SK-N-SH (cell line): ENCODE data around the gene KCNH3.

Experiments used
- EZH2phosphoT487 ChIP-seq: fragments of 200-600 bp; sonication (generic); IDR thresholded peaks from 2 replicates; pipeline ENCODE4 v1.6.1; 2017; ENCODE audit warnings: low read depth, mixed run types, mild to moderate bottlenecking, antibody characterized with exemption, moderate library complexity, borderline replicate concordance
- FOXM1 ChIP-seq: IDR thresholded peaks from 2 replicates; pipeline ENCODE4 v1.4.0; 2012; ENCODE audit warnings: low read depth, mild to moderate bottlenecking
- MAX ChIP-seq: IDR thresholded peaks from 2 replicates; pipeline ENCODE4 v1.4.0; 2012; ENCODE audit warnings: low read depth
- MXI1 ChIP-seq: IDR thresholded peaks from 2 replicates; pipeline ENCODE4 v1.6.1; 2012; ENCODE audit warnings: mild to moderate bottlenecking, low read depth, low read length, improper control_type of control experiment
- POLR2AphosphoS5 ChIP-seq: IDR thresholded peaks from 2 replicates; pipeline ENCODE4 v1.6.1; 2012; ENCODE audit warnings: low read depth, low read length
- RXRA ChIP-seq: IDR thresholded peaks from 2 replicates; pipeline ENCODE4 v1.4.0; 2012; ENCODE audit warnings: low read depth, mild to moderate bottlenecking, borderline replicate concordance
- SIN3A ChIP-seq: IDR thresholded peaks from 2 replicates; pipeline ENCODE4 v1.6.1; 2012; ENCODE audit warnings: low read depth, mild to moderate bottlenecking, low read length, moderate library complexity, borderline replicate concordance
- TF ChIP-seq, protein P1 (sequence below): fragments of 200-600 bp; sonication (generic); IDR thresholded peaks from 2 replicates; pipeline ENCODE4 v1.6.1; 2017; ENCODE audit warnings: antibody characterized with exemption, mild to moderate bottlenecking, moderate library complexity
- TF ChIP-seq, protein P2 (sequence below): IDR thresholded peaks from 2 replicates; pipeline ENCODE4 v1.6.1; 2012; ENCODE audit warnings: mild to moderate bottlenecking, low read depth, low read length, moderate library complexity
- TF ChIP-seq, protein P3 (sequence below): IDR thresholded peaks from 2 replicates; pipeline ENCODE4 v1.4.0; 2012; ENCODE audit warnings: low read depth, borderline replicate concordance
- TF ChIP-seq, protein P4 (sequence below): fragments of 150-350 bp; IDR thresholded peaks from 2 replicates; pipeline ENCODE4 v1.6.1; 2017; ENCODE audit warnings: antibody characterized with exemption, low read length, low read depth, borderline replicate concordance

DNA sequence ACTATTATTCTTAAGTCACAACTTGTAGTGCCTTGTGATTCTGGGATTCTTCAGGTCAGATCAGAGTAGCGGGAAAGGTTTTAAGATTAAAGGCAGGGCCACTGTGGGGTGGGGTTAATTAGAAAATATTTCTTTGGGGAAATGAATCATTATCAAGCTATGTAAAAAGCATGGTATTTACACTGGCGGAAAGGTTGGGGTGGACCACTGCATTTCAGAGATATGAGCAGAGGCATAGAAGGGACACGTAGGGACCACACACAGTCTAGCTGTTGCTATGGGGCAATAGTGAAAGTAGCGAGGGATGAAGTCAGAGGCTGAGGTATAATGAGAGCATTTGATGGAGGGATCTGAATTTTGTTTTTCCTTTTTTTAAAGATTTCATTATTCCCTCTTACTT lies 31.7 kb upstream of the KCNH3 start:
- TF ChIP-seq POLR2AphosphoS5 (0 out of 2 replicates have a peak, but pooled peaks have one; percentile 71), FOXM1 (peak; percentile 75; the same call in 1 of the 2 replicates), MAX (peak; percentile 65; the same call in 1 of the 2 replicates), EZH2phosphoT487 (no peak), SIN3A (peak; percentile 68; the same call in 1 of the 2 replicates), RXRA (peak; percentile 75; the same call in 1 of the 2 replicates), MXI1 (no peak)
- TF ChIP-seq, protein P1, sequence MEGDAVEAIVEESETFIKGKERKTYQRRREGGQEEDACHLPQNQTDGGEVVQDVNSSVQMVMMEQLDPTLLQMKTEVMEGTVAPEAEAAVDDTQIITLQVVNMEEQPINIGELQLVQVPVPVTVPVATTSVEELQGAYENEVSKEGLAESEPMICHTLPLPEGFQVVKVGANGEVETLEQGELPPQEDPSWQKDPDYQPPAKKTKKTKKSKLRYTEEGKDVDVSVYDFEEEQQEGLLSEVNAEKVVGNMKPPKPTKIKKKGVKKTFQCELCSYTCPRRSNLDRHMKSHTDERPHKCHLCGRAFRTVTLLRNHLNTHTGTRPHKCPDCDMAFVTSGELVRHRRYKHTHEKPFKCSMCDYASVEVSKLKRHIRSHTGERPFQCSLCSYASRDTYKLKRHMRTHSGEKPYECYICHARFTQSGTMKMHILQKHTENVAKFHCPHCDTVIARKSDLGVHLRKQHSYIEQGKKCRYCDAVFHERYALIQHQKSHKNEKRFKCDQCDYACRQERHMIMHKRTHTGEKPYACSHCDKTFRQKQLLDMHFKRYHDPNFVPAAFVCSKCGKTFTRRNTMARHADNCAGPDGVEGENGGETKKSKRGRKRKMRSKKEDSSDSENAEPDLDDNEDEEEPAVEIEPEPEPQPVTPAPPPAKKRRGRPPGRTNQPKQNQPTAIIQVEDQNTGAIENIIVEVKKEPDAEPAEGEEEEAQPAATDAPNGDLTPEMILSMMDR = no peak
- TF ChIP-seq, protein P2, sequence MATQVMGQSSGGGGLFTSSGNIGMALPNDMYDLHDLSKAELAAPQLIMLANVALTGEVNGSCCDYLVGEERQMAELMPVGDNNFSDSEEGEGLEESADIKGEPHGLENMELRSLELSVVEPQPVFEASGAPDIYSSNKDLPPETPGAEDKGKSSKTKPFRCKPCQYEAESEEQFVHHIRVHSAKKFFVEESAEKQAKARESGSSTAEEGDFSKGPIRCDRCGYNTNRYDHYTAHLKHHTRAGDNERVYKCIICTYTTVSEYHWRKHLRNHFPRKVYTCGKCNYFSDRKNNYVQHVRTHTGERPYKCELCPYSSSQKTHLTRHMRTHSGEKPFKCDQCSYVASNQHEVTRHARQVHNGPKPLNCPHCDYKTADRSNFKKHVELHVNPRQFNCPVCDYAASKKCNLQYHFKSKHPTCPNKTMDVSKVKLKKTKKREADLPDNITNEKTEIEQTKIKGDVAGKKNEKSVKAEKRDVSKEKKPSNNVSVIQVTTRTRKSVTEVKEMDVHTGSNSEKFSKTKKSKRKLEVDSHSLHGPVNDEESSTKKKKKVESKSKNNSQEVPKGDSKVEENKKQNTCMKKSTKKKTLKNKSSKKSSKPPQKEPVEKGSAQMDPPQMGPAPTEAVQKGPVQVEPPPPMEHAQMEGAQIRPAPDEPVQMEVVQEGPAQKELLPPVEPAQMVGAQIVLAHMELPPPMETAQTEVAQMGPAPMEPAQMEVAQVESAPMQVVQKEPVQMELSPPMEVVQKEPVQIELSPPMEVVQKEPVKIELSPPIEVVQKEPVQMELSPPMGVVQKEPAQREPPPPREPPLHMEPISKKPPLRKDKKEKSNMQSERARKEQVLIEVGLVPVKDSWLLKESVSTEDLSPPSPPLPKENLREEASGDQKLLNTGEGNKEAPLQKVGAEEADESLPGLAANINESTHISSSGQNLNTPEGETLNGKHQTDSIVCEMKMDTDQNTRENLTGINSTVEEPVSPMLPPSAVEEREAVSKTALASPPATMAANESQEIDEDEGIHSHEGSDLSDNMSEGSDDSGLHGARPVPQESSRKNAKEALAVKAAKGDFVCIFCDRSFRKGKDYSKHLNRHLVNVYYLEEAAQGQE = no peak
- TF ChIP-seq, protein P3, sequence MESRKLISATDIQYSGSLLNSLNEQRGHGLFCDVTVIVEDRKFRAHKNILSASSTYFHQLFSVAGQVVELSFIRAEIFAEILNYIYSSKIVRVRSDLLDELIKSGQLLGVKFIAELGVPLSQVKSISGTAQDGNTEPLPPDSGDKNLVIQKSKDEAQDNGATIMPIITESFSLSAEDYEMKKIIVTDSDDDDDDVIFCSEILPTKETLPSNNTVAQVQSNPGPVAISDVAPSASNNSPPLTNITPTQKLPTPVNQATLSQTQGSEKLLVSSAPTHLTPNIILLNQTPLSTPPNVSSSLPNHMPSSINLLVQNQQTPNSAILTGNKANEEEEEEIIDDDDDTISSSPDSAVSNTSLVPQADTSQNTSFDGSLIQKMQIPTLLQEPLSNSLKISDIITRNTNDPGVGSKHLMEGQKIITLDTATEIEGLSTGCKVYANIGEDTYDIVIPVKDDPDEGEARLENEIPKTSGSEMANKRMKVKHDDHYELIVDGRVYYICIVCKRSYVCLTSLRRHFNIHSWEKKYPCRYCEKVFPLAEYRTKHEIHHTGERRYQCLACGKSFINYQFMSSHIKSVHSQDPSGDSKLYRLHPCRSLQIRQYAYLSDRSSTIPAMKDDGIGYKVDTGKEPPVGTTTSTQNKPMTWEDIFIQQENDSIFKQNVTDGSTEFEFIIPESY = no peak
- TF ChIP-seq, protein P4, sequence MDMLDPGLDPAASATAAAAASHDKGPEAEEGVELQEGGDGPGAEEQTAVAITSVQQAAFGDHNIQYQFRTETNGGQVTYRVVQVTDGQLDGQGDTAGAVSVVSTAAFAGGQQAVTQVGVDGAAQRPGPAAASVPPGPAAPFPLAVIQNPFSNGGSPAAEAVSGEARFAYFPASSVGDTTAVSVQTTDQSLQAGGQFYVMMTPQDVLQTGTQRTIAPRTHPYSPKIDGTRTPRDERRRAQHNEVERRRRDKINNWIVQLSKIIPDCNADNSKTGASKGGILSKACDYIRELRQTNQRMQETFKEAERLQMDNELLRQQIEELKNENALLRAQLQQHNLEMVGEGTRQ = no peak
